Skeletal muscle tissue (tissue), 4 donors: ENCODE results near the gene CTSL. TPM values are rescaled to one million over a fixed set of nuclear protein-coding genes. Genes with fewer than 3 reads are reported as not detected.

Experiments
- H3K27ac ChIP-seq: one replicate; pipeline ENCODE4 v1.7.0; 2013; ENCODE audit warnings: mild to moderate bottlenecking, low read depth, low read length, inconsistent platforms
- H3K27me3 ChIP-seq, 3 donors: one replicate each; pipeline ENCODE4 v1.7.0; 2013; ENCODE audit warnings: low read length in 3 of 3; ENCODE audit not compliant: control insufficient read depth in 3 of 3, insufficient read depth in 3 of 3
- H3K36me3 ChIP-seq, 3 donors: one replicate each; pipeline ENCODE4 v1.7.0; 2013; ENCODE audit warnings: low read length in 3 of 3; ENCODE audit not compliant: control insufficient read depth in 3 of 3, insufficient read depth in 3 of 3
- H3K4me1 ChIP-seq, 3 donors: one replicate each; pipeline ENCODE4 v1.7.0; 2013; ENCODE audit warnings: low read length in 3 of 3, mild to moderate bottlenecking in 3 of 3; ENCODE audit not compliant: control insufficient read depth in 3 of 3, insufficient read depth in 3 of 3
- H3K4me3 ChIP-seq, 3 donors: one replicate each; pipeline ENCODE4 v1.7.0; 2013; ENCODE audit warnings: low read length in 3 of 3
- H3K9ac ChIP-seq, 3 donors: one replicate each; pipeline ENCODE4 v1.7.0; 2013; ENCODE audit warnings: low read length in 3 of 3, mild to moderate bottlenecking in 3 of 3, moderate library complexity in 2 of 3, low read depth in 1 of 3
- H3K9me3 ChIP-seq, 3 donors: one replicate each; pipeline ENCODE4 v1.7.0; 2013; ENCODE audit warnings: low read length in 3 of 3; ENCODE audit not compliant: control insufficient read depth in 3 of 3
- total RNA-seq: library from RNA; depleted of rRNA; stranded (reverse); fragments of >200 nt; gene quantifications from one replicate; pipeline ENCODE4 v1.2.3, GENCODE V29; 2014
- donor health status: Osteomylitis.

CTSL gene
- total RNA-seq, 1 donor from 2014 or later = 45.9 TPM

GRCh38 chr9:87708986-87709728 is 16.8 kb upstream of the CTSL start:
- H3K9ac ChIP-seq = no peak overlapping the region
- H3K27ac ChIP-seq = no peak overlapping the region
- no peaks in the 10 kb centered on the region for H3K27me3 ChIP-seq
- H3K36me3 ChIP-seq = peaks cover 10 to 14% (median 13%) of the 10 kb centered on the region in 3 donors
- H3K9me3 ChIP-seq = no peaks in the 10 kb centered on the region
- H3K4me1 ChIP-seq = peaks cover 6 to 13% (median 8%) of the 10 kb centered on the region in 3 donors
- no peak overlapping the region for H3K4me3 ChIP-seq

- Histone ChIP-seq H3K27ac (no peak overlapping the region), H3K9ac (no peak overlapping the region), H3K4me1 (peaks cover 8 to 13% (median 10%) of the 10 kb centered on the region in 3 donors), H3K27me3 (no peaks in the 10 kb centered on the region), H3K4me3 (no peak overlapping the region), H3K36me3 (peaks cover 10 to 14% (median 13%) of the 10 kb centered on the region in 3 donors), H3K9me3 (no peaks in the 10 kb centered on the region)
Observed at GRCh38 chr9:87710443-87710842, 15.5 kb upstream of the CTSL start.

GRCh38 chr9:87711857-87712800 is 13.8 kb upstream of the CTSL start:
- Histone ChIP-seq H3K27ac (peak overlapping the region; percentile 51), H3K9me3 (no peaks in the 10 kb centered on the region), H3K27me3 (no peaks in the 10 kb centered on the region), H3K4me1 (peaks cover 8 to 13% (median 10%) of the 10 kb centered on the region in 3 donors), H3K9ac (no peak overlapping the region), H3K4me3 (no peak overlapping the region), H3K36me3 (peaks cover 0 to 3% (median 3%) of the 10 kb centered on the region in 3 donors)

GRCh38 chr9:87712801-87713277 is 13.1 kb upstream of the CTSL start:
- H3K36me3 ChIP-seq = no peaks in the 10 kb centered on the region
- H3K9ac ChIP-seq = no peak overlapping the region
- H3K27me3 ChIP-seq = no peaks in the 10 kb centered on the region
- peak overlapping the region in 1 of 3 donors; percentile 18 for H3K4me3 ChIP-seq
- H3K27ac ChIP-seq = peak overlapping the region; percentile 73
- H3K4me1 ChIP-seq = peaks cover 8 to 13% (median 10%) of the 10 kb centered on the region in 3 donors
- H3K9me3 ChIP-seq = no peaks in the 10 kb centered on the region

- Histone ChIP-seq H3K27ac (peak overlapping the region; percentile 73), H3K9ac (peak overlapping the region in 1 of 3 donors; percentile 12), H3K4me3 (peak overlapping the region; percentile 18 to 59 (median 41)), H3K27me3 (no peaks in the 10 kb centered on the region), H3K9me3 (no peaks in the 10 kb centered on the region), H3K4me1 (peaks cover 8 to 13% (median 10%) of the 10 kb centered on the region in 3 donors), H3K36me3 (no peaks in the 10 kb centered on the region)
Observed at GRCh38 chr9:87713278-87713987, 12.5 kb upstream of the CTSL start.

- Histone ChIP-seq H3K9ac (no peak overlapping the region), H3K9me3 (no peaks in the 10 kb centered on the region), H3K4me3 (no peak overlapping the region), H3K4me1 (peaks cover 8 to 13% (median 10%) of the 10 kb centered on the region in 3 donors), H3K36me3 (no peaks in the 10 kb centered on the region), H3K27ac (peak overlapping the region; percentile 73), H3K27me3 (no peaks in the 10 kb centered on the region)
Observed at GRCh38 chr9:87713988-87714330, 12.0 kb upstream of the CTSL start.

- Histone ChIP-seq H3K36me3 (no peaks in the 10 kb centered on the region), H3K9ac (no peak overlapping the region), H3K27ac (peak overlapping the region; percentile 73), H3K4me3 (no peak overlapping the region), H3K9me3 (no peaks in the 10 kb centered on the region), H3K27me3 (no peaks in the 10 kb centered on the region), H3K4me1 (peaks cover 8 to 13% (median 10%) of the 10 kb centered on the region in 3 donors)
Observed at GRCh38 chr9:87714819-87715218, 11.1 kb upstream of the CTSL start.

GRCh38 chr9:87716141-87716540 is 9.8 kb upstream of the CTSL start:
- Histone ChIP-seq H3K9ac (no peak overlapping the region), H3K27me3 (no peaks in the 10 kb centered on the region), H3K4me1 (peaks cover 8 to 13% (median 10%) of the 10 kb centered on the region in 3 donors), H3K4me3 (no peak overlapping the region), H3K27ac (no peak overlapping the region), H3K9me3 (no peaks in the 10 kb centered on the region), H3K36me3 (no peaks in the 10 kb centered on the region)

- Histone ChIP-seq H3K9ac (no peak overlapping the region), H3K4me1 (peaks cover 4 to 13% (median 6%) of the 10 kb centered on the region in 3 donors), H3K27ac (no peak overlapping the region), H3K9me3 (no peaks in the 10 kb centered on the region), H3K4me3 (no peak overlapping the region), H3K36me3 (no peaks in the 10 kb centered on the region), H3K27me3 (no peaks in the 10 kb centered on the region)
Observed at GRCh38 chr9:87717456-87717855, 8.5 kb upstream of the CTSL start.
